ENCODE data around the gene SPHK1. TPM values are rescaled to one million over a fixed set of nuclear protein-coding genes. Genes with fewer than 3 reads are reported as not detected.
"Not testable (repeated sequence)": the region's sequence is repeated elsewhere in the genome, so short reads cannot be mapped to it uniquely, and the experiment has no call there.

Gene SPHK1
- total RNA-seq, 1 donor from 2014 or later = 2.7 TPM

GRCh38 chr17:76359375-76359774, 25.0 kb upstream of the SPHK1 start:
- intact Hi-C loops (cut with DNase I) = no loop called here
- DNase-seq (ENCODE audit: missing footprints) (no peak), ATAC-seq (no peak)

DNA sequence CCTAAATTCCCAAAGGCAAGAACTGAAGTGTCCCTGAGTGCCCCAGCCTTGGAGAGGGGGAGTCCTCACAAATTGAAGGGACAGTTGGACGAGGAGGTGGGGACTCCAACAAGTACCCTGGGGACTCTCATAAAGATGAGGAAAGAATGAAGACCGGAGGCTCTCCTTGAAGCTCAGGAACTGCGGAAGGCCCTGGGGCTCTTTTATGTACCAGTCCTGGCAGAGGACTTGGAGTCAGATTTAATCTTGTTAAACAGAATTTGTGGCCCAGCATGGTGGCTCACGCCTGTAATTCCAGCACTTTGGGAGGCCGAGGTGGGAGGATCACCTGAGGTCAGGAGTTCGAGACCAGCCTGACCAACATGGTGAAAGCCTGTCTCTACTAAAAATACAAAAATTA, 24.6 kb upstream of the SPHK1 start:
- ATAC-seq; DNase-seq (ENCODE audit: missing footprints); intact Hi-C loops (cut with DNase I): not testable (repeated sequence)

DNA sequence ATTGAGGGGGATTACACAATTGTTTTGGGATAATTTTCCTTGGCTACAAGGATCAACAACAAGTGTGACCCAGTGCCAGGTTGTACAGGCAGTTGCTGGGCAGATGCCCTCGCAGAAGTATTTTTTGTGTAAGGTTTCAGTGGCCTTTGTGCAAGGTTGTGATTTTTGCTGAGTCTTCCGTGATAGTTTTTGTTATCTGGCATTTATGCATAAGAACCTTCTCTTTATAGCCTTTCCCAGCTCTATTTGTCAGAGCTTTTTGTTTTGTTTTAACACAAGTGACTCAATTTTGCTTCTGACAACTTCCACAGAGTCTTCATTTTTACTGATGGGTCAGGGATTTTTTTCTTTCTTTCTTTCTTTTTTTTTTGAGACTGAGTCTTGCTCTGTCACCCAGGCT, 23.9 kb upstream of the SPHK1 start:
- ATAC-seq = no peak
- intact Hi-C loops (cut with DNase I) = no loop called here
- DNase-seq (ENCODE audit: missing footprints) = no peak

- ATAC-seq (no peak), DNase-seq (ENCODE audit: missing footprints) (no peak)
- intact Hi-C loops (cut with DNase I) = no loop called here
These were observed 21.1 kb upstream of the SPHK1 start for GRCh38 chr17:76363107-76363842.

DNA sequence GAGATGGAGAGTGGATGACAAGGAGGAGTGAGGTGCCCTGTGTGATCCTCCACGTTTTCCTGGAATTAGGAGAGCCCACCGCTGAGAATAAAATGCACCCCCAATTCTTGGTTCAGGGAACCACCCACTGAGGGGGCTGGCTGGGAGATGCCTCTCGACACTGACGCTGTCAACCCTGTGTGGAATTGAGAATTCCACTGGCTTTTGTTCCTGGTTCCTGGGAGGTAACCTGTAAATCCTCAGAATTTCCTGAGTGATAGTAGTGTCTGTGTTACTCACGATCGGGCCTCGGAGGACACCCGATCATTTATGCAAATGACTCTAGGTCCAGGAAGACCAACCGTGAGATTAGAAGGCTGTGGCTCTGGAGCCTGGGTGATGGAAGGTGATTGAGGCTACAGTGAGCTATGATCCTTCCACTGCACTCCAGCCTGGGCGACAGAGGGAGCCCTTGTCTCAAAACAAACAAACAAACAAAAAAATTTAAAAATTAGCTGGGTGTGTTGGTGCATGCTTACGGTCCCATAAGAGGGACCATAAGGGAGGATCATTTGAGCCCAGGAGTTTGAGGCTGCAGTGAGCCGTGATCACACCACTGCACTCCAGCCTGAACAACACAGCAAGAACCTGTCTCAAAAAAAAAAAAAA, 19.0 kb upstream of the SPHK1 start:
- intact Hi-C loops (cut with DNase I) = no loop called here
- DNase-seq (ENCODE audit: missing footprints) = no peak
- no peak for ATAC-seq

DNA sequence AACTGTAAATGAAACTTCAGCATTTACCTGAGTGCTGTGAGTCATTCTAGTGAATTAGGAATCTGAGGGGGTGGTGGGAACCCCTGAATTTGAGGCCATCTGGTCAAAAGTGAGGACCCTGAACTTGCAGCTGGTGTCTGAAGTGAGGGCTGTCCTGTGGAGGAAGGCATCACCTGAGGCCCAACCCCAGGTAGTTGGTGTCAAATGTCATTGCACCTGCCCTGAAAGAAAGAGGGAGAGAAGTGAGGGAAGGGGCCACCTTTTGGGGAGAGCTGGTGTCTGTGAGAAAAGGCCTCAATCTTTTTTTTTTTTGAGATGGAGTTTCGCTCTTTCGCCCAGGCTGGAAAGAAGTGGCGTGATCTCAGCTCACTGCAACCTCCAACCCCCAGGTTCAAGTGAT, 18.2 kb upstream of the SPHK1 start:
- DNase-seq (ENCODE audit: missing footprints) (no peak), ATAC-seq (no peak)
- intact Hi-C loops (cut with DNase I) = no loop called here

- ATAC-seq (no peak), DNase-seq (ENCODE audit: missing footprints) (no peak)
- intact Hi-C loops (cut with DNase I) = no loop called here
These were observed 16.8 kb upstream of the SPHK1 start for GRCh38 chr17:76367642-76368041.

- DNase-seq (ENCODE audit: missing footprints) = no peak
- intact Hi-C loops (cut with DNase I) = no loop called here
- no peak for ATAC-seq
These were observed 15.9 kb upstream of the SPHK1 start for GRCh38 chr17:76368545-76368944.

- ATAC-seq = no peak
- intact Hi-C loops (cut with DNase I) = no loop called here
- DNase-seq (ENCODE audit: missing footprints) = no peak
These were observed 15.0 kb upstream of the SPHK1 start for GRCh38 chr17:76369379-76369778.

DNA sequence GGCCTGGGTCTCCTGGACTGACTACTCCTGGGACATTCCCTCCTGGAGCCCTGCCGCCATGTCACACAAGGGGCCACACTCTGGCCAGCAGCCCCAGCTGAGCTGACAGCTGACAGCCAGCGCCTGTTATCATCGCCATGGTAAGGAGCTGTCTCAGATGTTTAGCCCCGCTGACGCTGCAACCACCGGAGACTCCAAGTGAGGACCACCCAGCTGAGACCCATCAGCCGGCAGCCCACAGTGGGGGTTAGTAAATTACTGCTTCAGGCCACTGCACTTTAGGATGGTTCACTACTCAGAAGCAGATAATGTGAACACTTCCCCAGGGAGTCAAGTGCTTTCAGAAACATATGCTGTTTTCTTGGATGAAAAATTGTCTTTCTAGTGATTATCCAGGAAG, 14.6 kb upstream of the SPHK1 start:
- intact Hi-C loops (cut with DNase I) = no loop called here
- no peak for DNase-seq (ENCODE audit: missing footprints)
- peak; percentile 33 for ATAC-seq

DNA sequence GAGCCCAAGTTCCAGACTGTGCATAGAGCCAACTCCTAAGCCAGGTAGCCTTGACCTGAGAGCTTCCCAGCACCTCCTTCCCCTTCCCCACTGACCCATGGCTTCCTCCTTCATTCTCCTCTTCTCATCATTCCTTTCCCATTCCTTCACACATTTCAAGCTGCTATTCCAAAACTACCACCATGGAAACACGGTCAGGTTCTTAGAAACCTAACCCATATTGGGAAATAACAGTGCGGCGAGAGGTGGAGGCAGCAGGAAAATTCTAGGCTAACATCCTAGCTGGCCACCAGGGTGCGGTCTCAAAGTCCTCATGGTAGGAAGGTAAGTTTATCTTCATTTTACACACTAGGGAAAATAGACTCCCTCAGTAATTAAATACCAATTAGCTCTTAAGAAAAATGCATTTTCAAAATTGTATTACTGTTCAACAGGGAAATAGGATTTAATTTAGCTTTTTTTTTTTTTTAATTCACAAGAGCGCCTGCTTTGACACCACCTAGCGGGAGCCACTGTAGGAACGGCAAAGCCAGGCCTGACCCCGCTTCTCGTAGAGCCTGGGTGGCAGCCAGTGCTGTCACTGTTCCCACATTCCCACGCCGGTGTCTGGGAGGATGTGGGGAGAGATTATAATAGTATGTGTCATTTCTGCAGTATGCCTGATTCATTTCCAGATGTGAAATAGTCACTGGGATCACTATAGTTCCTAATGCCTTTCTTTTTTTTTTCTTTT, 14.0 kb upstream of the SPHK1 start:
- DNase-seq (ENCODE audit: missing footprints) (peak; percentile 89), ATAC-seq (peak; percentile 95)
- intact Hi-C loops (cut with DNase I) = no loop called here

DNA sequence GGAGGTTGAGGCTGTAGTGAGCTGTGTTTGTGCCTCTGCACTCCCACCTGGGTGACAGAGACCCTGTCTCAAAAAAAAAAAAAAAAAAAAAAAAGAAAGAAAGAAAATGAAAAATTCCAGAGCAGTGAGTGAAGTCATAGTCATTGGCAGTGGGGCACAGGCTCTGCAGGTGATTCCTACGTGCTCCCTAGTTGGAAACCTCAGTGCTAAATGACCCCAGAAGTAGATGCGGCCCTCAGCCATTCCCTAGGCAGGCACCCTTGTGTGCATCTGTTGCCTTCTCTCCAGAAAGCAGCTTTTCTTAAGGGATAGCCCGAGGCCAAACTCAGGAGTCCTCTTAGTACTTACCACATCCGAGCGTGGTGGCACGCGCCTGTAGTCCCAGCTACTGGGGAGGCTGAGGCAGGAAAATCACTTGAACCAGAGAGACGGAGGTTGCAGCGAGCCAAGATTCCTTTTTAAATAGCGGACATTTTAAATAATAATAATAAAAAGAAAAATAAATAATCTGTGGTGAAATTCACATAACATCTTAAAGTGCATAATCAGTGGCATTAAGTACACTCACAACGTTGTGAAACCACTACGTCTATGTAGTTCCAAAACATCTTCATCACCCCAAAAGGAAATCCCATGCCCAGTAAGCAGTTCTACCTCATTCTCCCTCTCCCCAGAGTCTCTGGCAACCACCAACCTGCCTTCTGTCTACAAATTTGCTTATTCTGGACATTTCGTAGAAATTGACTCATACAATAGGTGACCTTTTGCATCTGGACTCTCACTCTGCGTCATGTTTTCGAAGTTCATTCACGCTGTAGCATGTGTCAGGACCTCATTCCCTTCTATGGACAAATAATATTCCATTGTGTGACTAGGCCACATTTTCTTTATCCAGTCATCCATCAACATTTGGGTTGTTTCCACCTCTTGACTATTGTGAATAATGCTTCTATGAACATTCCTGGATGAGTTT, 12.5 kb upstream of the SPHK1 start:
- intact Hi-C loops (cut with DNase I) = no loop called here
- no peak for DNase-seq (ENCODE audit: missing footprints)

GRCh38 chr17:76376318-76377133, 7.9 kb upstream of the SPHK1 start:
- intact Hi-C loops (cut with DNase I) = no loop called here
- peak; percentile 45 for DNase-seq (ENCODE audit: missing footprints)
- ATAC-seq = no peak

More for the DNA sequence above, 12.5 kb upstream of the SPHK1 start:
- ATAC-seq = no peak

DNA sequence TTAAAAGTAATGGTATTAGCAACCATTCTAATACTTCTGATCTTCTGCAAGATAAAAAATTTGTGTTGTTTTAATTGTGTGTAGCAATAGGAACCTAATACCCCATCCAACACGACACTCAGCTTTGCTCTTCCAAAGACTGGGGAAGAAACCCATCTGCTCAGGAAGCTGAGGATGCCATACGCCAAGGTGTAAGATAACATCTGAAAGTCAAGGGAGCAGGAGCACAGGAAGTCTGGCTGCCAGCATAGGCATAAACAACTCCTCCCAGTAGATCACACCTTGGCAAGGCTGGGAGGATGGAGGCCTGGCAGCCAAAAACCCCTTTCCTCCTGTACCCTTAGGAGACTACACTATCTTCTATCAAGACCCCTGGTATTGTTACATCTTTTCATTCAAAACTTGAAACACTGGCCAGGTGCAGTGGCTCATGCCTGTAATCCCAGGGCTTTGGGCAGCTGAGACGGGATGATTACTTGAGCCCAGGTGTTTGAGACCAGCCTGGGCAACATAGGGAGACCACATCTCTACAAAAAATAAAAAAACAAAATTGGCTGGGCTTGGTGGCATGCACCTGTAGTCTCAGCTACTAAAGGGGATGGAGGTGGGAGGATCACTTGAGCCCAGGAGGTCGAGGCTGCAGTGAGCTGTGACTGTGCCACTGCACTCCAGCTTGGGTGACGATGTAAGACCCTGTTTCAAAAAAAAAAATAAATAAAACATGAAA, 5.7 kb upstream of the SPHK1 start:
- intact Hi-C loops (cut with DNase I) = no loop called here
- no peak for ATAC-seq
- peak; percentile 37 for DNase-seq (ENCODE audit: missing footprints)

- DNase-seq (ENCODE audit: missing footprints) (peak; percentile 53), ATAC-seq (no peak)
- intact Hi-C loops (cut with DNase I) = no loop called here
These were observed 5.2 kb upstream of the SPHK1 start for GRCh38 chr17:76379275-76379641.

GRCh38 chr17:76379646-76380376, 4.6 kb upstream of the SPHK1 start:
- intact Hi-C loops (cut with DNase I) = no loop called here
- no peak for ATAC-seq

More at GRCh38 chr17:76379646-76380376, 4.6 kb upstream of the SPHK1 start:
- DNase-seq (ENCODE audit: missing footprints) = peak; percentile 5
